Spleen (tissue), 7 donors: Measurements from ENCODE around the gene ERC2.

Source experiments
- CTCF ChIP-seq, 11 experiments: fragments of 200-600 bp in 7 of 11; fragments of 450-650 bp in 4 of 11; sonication (generic) in 4 of 11; IDR thresholded peaks in 8 of 11; conservative IDR thresholded peaks in 3 of 11; 1 replicate in 7 of 11; 2 replicates in 4 of 11; pipeline versions ENCODE4 v1.4.0 to v1.8.0; 2016 to 2021; ENCODE audit warnings: antibody characterized with exemption in 11 of 11, inconsistent platforms in 4 of 11, mild to moderate bottlenecking in 1 of 11
- POLR2A ChIP-seq, 3 donors: fragments of 450-650 bp; IDR thresholded peaks; one replicate each; pipeline ENCODE4 v1.5.1; 2017; ENCODE audit warnings: antibody characterized with exemption in 3 of 3, mild to moderate bottlenecking in 1 of 3
- POLR2AphosphoS5 ChIP-seq, 3 donors: sonication (generic); formaldehyde crosslinking; IDR thresholded peaks; one replicate each; pipeline ENCODE4 v1.5.1; 2017; ENCODE audit warnings: antibody characterized with exemption in 3 of 3
- donor health status: DM: no; HTN: no; CAD: no; lungs with moderate emphysema.
- donor health status: DM: no; HTN: no; CAD: no.
- donor health status: DM: no; HTN: no; CAD: no.

DNA sequence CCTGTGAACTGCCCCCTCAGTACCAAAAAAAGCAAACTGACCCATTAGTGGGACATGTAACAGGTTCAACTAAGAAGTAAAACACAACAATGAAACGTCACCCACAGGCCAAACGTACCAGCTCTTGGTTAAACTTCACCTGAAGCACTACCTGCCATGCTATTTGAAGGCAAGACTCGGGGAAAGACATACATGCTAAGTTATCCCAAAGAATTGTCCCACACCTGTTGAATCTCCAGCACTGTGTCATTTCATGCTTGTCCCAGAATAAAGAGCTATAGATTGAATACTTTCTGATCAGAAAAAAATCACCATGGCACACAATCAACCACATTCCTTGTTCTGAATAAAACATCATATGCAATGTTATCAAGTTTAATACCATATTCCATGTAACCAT lies 785.8 kb downstream of the ERC2 start:
- TF ChIP-seq CTCF (IDR thresholded peaks at IDR 0.05 in 8 of 11, conservative IDR thresholded peaks at IDR 0.05 in 3 of 11) (no peak), POLR2AphosphoS5 (IDR thresholded peaks at IDR 0.05) (no peak), POLR2A (IDR thresholded peaks at IDR 0.05) (no peak)
